ENCODE results near the gene PSAP. TPM values are rescaled to one million over a fixed set of nuclear protein-coding genes. Genes with fewer than 3 reads are reported as not detected.

PSAP gene
- total and polyA plus RNA-seq, 4 donors, result 255 to 671 (median 472) TPM

- Histone ChIP-seq H3K4me1 (ENCODE audit: control insufficient read depth in 4 of 4, insufficient read depth in 4 of 4, low read length in 3 of 4) (peaks cover 0 to 8% (median 3%) of the 10 kb centered on the region in 4 donors), H3K27me3 (ENCODE audit: control insufficient read depth in 4 of 4, insufficient read depth in 4 of 4, low read length in 3 of 4) (no peaks in the 10 kb centered on the region), H3K9ac (ENCODE audit: low read depth in 1 of 2, low read length in 2 of 2) (no peak overlapping the region), H3K36me3 (ENCODE audit: control insufficient read depth in 4 of 4, insufficient read depth in 3 of 4, low read depth in 1 of 4, low read length in 3 of 4) (no peaks in the 10 kb centered on the region), H3K9me3 (ENCODE audit: control insufficient read depth in 4 of 4, low read length in 3 of 4) (no peaks in the 10 kb centered on the region), H3K4me3 (ENCODE audit: low read depth in 1 of 3, low read length in 3 of 3) (no peak overlapping the region), H3K27ac (ENCODE audit: low read depth in 1 of 2, low read length in 2 of 2) (no peak overlapping the region)
- DNase-seq (ENCODE audit: low spot score), result no peak
- TF ChIP-seq JUND (IDR thresholded peaks at IDR 0.05), result no peak
- TF ChIP-seq HNF4G (IDR thresholded peaks at IDR 0.05), result no peak
- no peak for TF ChIP-seq REST (IDR thresholded peaks at IDR 0.05)
- TF ChIP-seq RXRA (IDR thresholded peaks at IDR 0.05), result no peak
- TF ChIP-seq ATF3 (IDR thresholded peaks at IDR 0.05), result no peak
- no peak for TF ChIP-seq CTCF (IDR thresholded peaks at IDR 0.05; ENCODE audit: low read depth, low read length, missing input control)
- no peak for TF ChIP-seq YY1 (IDR thresholded peaks at IDR 0.05)
- TF ChIP-seq NR2F2 (IDR thresholded peaks at IDR 0.05), result no peak
- TF ChIP-seq MAX (IDR thresholded peaks at IDR 0.05), result no peak
- no peak for TF ChIP-seq HNF4A (conservative IDR thresholded peaks at IDR 0.05)
- TF ChIP-seq GABPA (IDR thresholded peaks at IDR 0.05 in 1 of 2, conservative IDR thresholded peaks at IDR 0.05 in 1 of 2), result no peak
- TF ChIP-seq FOXA2 (IDR thresholded peaks at IDR 0.05), result no peak
- no peak for TF ChIP-seq SP1 (IDR thresholded peaks at IDR 0.05)
- TF ChIP-seq TAF1 (conservative IDR thresholded peaks at IDR 0.05), result no peak
- TF ChIP-seq EGR1 (IDR thresholded peaks at IDR 0.05; ENCODE audit: low read depth in 2 of 2), result no peak
- no peak for TF ChIP-seq RAD21 (IDR thresholded peaks at IDR 0.05)
- TF ChIP-seq ZBTB33 (IDR thresholded peaks at IDR 0.05), result no peak
- TF ChIP-seq FOXA1 (IDR thresholded peaks at IDR 0.05), result no peak
- WGBS, result 92% methylated on average over 9 of the region's 9 CpGs
These were observed 49.7 kb downstream of the PSAP start for GRCh38 chr10:71801361-71801760.

Measured in liver (tissue), 9 donors.